KMS-11 (cell line): ENCODE results near the gene HMGN2.

Experiments
- H2AFZ ChIP-seq: fragments of 200-600 bp; sonication (generic); 2 replicates; pipeline ENCODE4 v1.6.1; 2016; ENCODE audit warnings: antibody characterized with exemption, mixed run types, low read depth
- H3K27ac ChIP-seq: fragments of 200-600 bp; sonication (generic); 2 replicates; pipeline ENCODE4 v1.6.1; 2016; ENCODE audit warnings: mild to moderate bottlenecking, mixed run types
- H3K27me3 ChIP-seq: fragments of 200-600 bp; sonication (generic); 2 replicates; pipeline ENCODE4 v1.6.1; 2017; ENCODE audit warnings: mild to moderate bottlenecking, low read depth, mixed run types, moderate library complexity; ENCODE audit not compliant: insufficient read depth
- H3K36me3 ChIP-seq: fragments of 200-600 bp; sonication (generic); 2 replicates; pipeline ENCODE4 v1.6.1; 2017; ENCODE audit warnings: mild to moderate bottlenecking, mixed run types; ENCODE audit not compliant: insufficient read depth
- H3K4me1 ChIP-seq: fragments of 200-600 bp; sonication (generic); 2 replicates; pipeline ENCODE4 v1.6.1; 2016; ENCODE audit warnings: mild to moderate bottlenecking, low read depth, mixed run types; ENCODE audit not compliant: poor library complexity, severe bottlenecking
- H3K4me2 ChIP-seq: fragments of 200-600 bp; sonication (generic); 2 replicates; pipeline ENCODE4 v1.7.0; 2016; ENCODE audit warnings: mild to moderate bottlenecking, mixed run types
- H3K4me3 ChIP-seq: fragments of 200-600 bp; sonication (generic); IDR thresholded peaks from 2 replicates; pipeline ENCODE4 v1.6.1; 2017; ENCODE audit warnings: low read depth, low read length, mixed read lengths; ENCODE audit not compliant: insufficient read depth
- H3K79me2 ChIP-seq: fragments of 200-600 bp; sonication (generic); 2 replicates; pipeline ENCODE4 v1.6.1; 2016; ENCODE audit warnings: low read depth, mixed run types; ENCODE audit not compliant: insufficient read depth
- H3K9ac ChIP-seq: fragments of 200-600 bp; sonication (generic); 2 replicates; pipeline ENCODE4 v1.6.1; 2016; ENCODE audit warnings: mild to moderate bottlenecking, mixed run types
- H4K20me1 ChIP-seq: fragments of 200-600 bp; sonication (generic); 2 replicates; pipeline ENCODE4 v1.6.1; 2016; ENCODE audit warnings: mild to moderate bottlenecking, mixed run types; ENCODE audit not compliant: insufficient read depth
- CTCF ChIP-seq: fragments of 200-600 bp; sonication (generic); conservative IDR thresholded peaks from 2 replicates; pipeline ENCODE4 v1.6.1; 2017; ENCODE audit warnings: low read depth, mild to moderate bottlenecking, antibody characterized with exemption, low read length, moderate library complexity, mixed read lengths

Gene HMGN2

GRCh38 chr1:26472901-26473845, 933 bp downstream of the HMGN2 start:
- H3K4me3 ChIP-seq: peak overlapping the region; percentile 69
- peaks cover 32% of the 10 kb centered on the region for H3K4me1 ChIP-seq
- peaks cover 21% of the 10 kb centered on the region; the same call in 1 of the 2 replicates for H4K20me1 ChIP-seq
- peaks cover 10% of the 10 kb centered on the region for H3K36me3 ChIP-seq
- no peak overlapping the region for H2AFZ ChIP-seq
- peak overlapping the region; percentile 100 for H3K9ac ChIP-seq
- H3K79me2 ChIP-seq: peaks cover 20% of the 10 kb centered on the region
- TF ChIP-seq CTCF: no peak
- H3K4me2 ChIP-seq: peak overlapping the region; percentile 81
- no peaks in the 10 kb centered on the region for H3K27me3 ChIP-seq
- peak overlapping the region; percentile 100 for H3K27ac ChIP-seq

- Histone ChIP-seq H2AFZ (no peak overlapping the region), H3K4me3 (no peak overlapping the region), H3K27me3 (no peaks in the 10 kb centered on the region), H3K4me1 (peaks cover 29% of the 10 kb centered on the region), H4K20me1 (peaks cover 21% of the 10 kb centered on the region; the same call in 1 of the 2 replicates), H3K4me2 (peak overlapping the region; percentile 81; the same call in 1 of the 2 replicates), H3K9ac (no peak overlapping the region), H3K27ac (no peak overlapping the region), H3K36me3 (peaks cover 10% of the 10 kb centered on the region), H3K79me2 (peaks cover 20% of the 10 kb centered on the region)
- TF ChIP-seq CTCF: no peak
These were observed 2.6 kb downstream of the HMGN2 start for GRCh38 chr1:26474818-26475217.

GRCh38 chr1:26475989-26476388, 3.7 kb downstream of the HMGN2 start:
- H3K27ac ChIP-seq: no peak overlapping the region
- no peak overlapping the region for H2AFZ ChIP-seq
- peaks cover 10% of the 10 kb centered on the region for H3K36me3 ChIP-seq
- no peak for TF ChIP-seq CTCF
- H4K20me1 ChIP-seq: peaks cover 21% of the 10 kb centered on the region; the same call in 1 of the 2 replicates
- H3K4me3 ChIP-seq: no peak overlapping the region
- no peak overlapping the region for H3K9ac ChIP-seq
- no peak overlapping the region for H3K4me2 ChIP-seq
- no peaks in the 10 kb centered on the region for H3K27me3 ChIP-seq
- peaks cover 20% of the 10 kb centered on the region for H3K79me2 ChIP-seq
- peaks cover 20% of the 10 kb centered on the region for H3K4me1 ChIP-seq

GRCh38 chr1:26476958-26477357, 4.7 kb downstream of the HMGN2 start:
- Histone ChIP-seq H3K4me3 (no peak overlapping the region), H3K36me3 (peaks cover 10% of the 10 kb centered on the region), H3K27me3 (no peaks in the 10 kb centered on the region), H3K4me1 (peaks cover 14% of the 10 kb centered on the region), H4K20me1 (peaks cover 21% of the 10 kb centered on the region; the same call in 1 of the 2 replicates), H3K4me2 (no peak overlapping the region), H3K27ac (no peak overlapping the region), H2AFZ (no peak overlapping the region), H3K9ac (no peak overlapping the region), H3K79me2 (peaks cover 20% of the 10 kb centered on the region)
- TF ChIP-seq CTCF: no peak
